Measurements from ENCODE around the gene PLAC1.

Gene PLAC1

DNA sequence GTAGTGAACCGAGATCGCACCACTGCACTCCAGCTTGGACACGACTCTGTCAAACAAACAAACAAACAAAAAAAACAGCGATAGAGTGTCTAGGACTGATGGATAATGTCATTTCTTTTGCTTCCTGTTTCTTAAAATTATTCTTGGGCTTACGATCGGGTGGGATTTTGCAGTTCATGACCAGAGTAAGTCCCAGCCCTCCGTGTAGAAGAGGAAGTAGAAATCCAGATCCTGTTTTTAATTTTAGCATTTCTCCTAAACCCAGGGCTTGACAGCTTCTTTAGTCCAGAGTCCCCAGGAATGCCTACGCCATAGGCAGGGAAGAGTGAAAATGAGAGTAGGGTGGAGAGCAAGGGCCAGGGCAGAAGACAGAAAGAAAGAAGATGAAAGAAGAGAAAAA is 104.0 kb downstream of the PLAC1 start:
- TF ChIP-seq, protein P1, sequence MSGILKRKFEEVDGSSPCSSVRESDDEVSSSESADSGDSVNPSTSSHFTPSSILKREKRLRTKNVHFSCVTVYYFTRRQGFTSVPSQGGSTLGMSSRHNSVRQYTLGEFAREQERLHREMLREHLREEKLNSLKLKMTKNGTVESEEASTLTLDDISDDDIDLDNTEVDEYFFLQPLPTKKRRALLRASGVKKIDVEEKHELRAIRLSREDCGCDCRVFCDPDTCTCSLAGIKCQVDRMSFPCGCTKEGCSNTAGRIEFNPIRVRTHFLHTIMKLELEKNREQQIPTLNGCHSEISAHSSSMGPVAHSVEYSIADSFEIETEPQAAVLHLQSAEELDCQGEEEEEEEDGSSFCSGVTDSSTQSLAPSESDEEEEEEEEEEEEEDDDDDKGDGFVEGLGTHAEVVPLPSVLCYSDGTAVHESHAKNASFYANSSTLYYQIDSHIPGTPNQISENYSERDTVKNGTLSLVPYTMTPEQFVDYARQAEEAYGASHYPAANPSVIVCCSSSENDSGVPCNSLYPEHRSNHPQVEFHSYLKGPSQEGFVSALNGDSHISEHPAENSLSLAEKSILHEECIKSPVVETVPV (CRISPR knock-in tag; IDR thresholded peaks at IDR 0.05), result no peak
- no peak for TF ChIP-seq ZNF8 (CRISPR knock-in tag; IDR thresholded peaks at IDR 0.05)
- no peak for TF ChIP-seq ZNF70 (CRISPR knock-in tag; IDR thresholded peaks at IDR 0.05)
- TF ChIP-seq SNAI2 (CRISPR knock-in tag; IDR thresholded peaks at IDR 0.05), result no peak
- TF ChIP-seq, protein P2, sequence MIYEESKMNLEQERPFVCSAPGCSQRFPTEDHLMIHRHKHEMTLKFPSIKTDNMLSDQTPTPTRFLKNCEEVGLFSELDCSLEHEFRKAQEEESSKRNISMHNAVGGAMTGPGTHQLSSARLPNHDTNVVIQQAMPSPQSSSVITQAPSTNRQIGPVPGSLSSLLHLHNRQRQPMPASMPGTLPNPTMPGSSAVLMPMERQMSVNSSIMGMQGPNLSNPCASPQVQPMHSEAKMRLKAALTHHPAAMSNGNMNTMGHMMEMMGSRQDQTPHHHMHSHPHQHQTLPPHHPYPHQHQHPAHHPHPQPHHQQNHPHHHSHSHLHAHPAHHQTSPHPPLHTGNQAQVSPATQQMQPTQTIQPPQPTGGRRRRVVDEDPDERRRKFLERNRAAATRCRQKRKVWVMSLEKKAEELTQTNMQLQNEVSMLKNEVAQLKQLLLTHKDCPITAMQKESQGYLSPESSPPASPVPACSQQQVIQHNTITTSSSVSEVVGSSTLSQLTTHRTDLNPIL (CRISPR knock-in tag; IDR thresholded peaks at IDR 0.05; ENCODE audit: low read depth), result no peak
- TF ChIP-seq, protein P3, sequence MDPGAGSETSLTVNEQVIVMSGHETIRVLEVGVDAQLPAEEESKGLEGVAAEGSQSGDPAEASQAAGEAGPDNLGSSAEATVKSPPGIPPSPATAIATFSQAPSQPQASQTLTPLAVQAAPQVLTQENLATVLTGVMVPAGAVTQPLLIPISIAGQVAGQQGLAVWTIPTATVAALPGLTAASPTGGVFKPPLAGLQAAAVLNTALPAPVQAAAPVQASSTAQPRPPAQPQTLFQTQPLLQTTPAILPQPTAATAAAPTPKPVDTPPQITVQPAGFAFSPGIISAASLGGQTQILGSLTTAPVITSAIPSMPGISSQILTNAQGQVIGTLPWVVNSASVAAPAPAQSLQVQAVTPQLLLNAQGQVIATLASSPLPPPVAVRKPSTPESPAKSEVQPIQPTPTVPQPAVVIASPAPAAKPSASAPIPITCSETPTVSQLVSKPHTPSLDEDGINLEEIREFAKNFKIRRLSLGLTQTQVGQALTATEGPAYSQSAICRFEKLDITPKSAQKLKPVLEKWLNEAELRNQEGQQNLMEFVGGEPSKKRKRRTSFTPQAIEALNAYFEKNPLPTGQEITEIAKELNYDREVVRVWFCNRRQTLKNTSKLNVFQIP (CRISPR knock-in tag; IDR thresholded peaks at IDR 0.05; ENCODE audit: borderline replicate concordance, low read depth), result no peak
- no peak for TF ChIP-seq ARNTL (CRISPR knock-in tag; IDR thresholded peaks at IDR 0.05; ENCODE audit: borderline replicate concordance, low read depth)
- TF ChIP-seq CSDC2 (CRISPR knock-in tag; IDR thresholded peaks at IDR 0.05), result no peak
- no peak for TF ChIP-seq ESRRG (CRISPR knock-in tag; IDR thresholded peaks at IDR 0.05)
- TF ChIP-seq RARB (CRISPR knock-in tag; IDR thresholded peaks at IDR 0.05), result no peak
- ATAC-seq, result no peak; the same call in 2 of the 3 replicates

DNA sequence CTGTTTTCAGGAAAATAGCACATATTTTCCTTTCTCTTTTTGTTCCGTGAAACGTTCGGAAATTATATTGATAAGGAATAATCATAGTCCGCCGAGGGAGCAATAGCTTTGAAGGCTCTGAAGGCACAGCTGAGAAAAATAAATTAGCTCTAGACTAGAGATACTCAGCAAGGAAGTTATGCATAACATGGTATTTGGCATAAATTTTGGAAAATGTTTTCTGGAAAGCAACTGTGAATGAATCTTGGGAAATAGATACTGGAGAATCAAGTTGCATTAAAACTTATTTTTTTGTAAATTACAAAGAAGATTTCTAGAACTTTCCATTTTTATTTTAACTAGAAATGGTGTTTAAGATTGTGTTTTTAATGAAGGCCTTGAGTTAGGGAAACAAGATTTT is 105.9 kb downstream of the PLAC1 start:
- TF ChIP-seq, protein P4, sequence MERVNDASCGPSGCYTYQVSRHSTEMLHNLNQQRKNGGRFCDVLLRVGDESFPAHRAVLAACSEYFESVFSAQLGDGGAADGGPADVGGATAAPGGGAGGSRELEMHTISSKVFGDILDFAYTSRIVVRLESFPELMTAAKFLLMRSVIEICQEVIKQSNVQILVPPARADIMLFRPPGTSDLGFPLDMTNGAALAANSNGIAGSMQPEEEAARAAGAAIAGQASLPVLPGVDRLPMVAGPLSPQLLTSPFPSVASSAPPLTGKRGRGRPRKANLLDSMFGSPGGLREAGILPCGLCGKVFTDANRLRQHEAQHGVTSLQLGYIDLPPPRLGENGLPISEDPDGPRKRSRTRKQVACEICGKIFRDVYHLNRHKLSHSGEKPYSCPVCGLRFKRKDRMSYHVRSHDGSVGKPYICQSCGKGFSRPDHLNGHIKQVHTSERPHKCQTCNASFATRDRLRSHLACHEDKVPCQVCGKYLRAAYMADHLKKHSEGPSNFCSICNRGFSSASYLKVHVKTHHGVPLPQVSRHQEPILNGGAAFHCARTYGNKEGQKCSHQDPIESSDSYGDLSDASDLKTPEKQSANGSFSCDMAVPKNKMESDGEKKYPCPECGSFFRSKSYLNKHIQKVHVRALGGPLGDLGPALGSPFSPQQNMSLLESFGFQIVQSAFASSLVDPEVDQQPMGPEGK (CRISPR knock-in tag; IDR thresholded peaks at IDR 0.05; ENCODE audit: borderline replicate concordance), result no peak
- TF ChIP-seq, protein P2 (CRISPR knock-in tag; IDR thresholded peaks at IDR 0.05; ENCODE audit: low read depth), result no peak
- TF ChIP-seq ZC3H10 (CRISPR knock-in tag; IDR thresholded peaks at IDR 0.05) (no peak), SNAI2 (CRISPR knock-in tag; IDR thresholded peaks at IDR 0.05) (no peak), ZNF70 (CRISPR knock-in tag; IDR thresholded peaks at IDR 0.05) (no peak), ZFP3 (CRISPR knock-in tag; IDR thresholded peaks at IDR 0.05) (no peak), ZNF8 (CRISPR knock-in tag; IDR thresholded peaks at IDR 0.05) (no peak), ZFP30 (CRISPR knock-in tag; IDR thresholded peaks at IDR 0.05) (no peak), GLIS3 (CRISPR knock-in tag; IDR thresholded peaks at IDR 0.05) (no peak), TCF4 (CRISPR knock-in tag; IDR thresholded peaks at IDR 0.05; ENCODE audit: borderline replicate concordance) (no peak), OSR1 (CRISPR knock-in tag; IDR thresholded peaks at IDR 0.05) (no peak), ARNTL (CRISPR knock-in tag; IDR thresholded peaks at IDR 0.05; ENCODE audit: borderline replicate concordance, low read depth) (no peak), BACH2 (CRISPR knock-in tag; IDR thresholded peaks at IDR 0.05; ENCODE audit: borderline replicate concordance) (no peak), CSDC2 (CRISPR knock-in tag; IDR thresholded peaks at IDR 0.05) (no peak), PPARA (CRISPR knock-in tag; IDR thresholded peaks at IDR 0.05; ENCODE audit: borderline replicate concordance) (no peak)
- TF ChIP-seq, protein P1 (CRISPR knock-in tag; IDR thresholded peaks at IDR 0.05), result no peak
- TF ChIP-seq, protein P3 (CRISPR knock-in tag; IDR thresholded peaks at IDR 0.05; ENCODE audit: borderline replicate concordance, low read depth), result no peak
- TF ChIP-seq, protein P5, sequence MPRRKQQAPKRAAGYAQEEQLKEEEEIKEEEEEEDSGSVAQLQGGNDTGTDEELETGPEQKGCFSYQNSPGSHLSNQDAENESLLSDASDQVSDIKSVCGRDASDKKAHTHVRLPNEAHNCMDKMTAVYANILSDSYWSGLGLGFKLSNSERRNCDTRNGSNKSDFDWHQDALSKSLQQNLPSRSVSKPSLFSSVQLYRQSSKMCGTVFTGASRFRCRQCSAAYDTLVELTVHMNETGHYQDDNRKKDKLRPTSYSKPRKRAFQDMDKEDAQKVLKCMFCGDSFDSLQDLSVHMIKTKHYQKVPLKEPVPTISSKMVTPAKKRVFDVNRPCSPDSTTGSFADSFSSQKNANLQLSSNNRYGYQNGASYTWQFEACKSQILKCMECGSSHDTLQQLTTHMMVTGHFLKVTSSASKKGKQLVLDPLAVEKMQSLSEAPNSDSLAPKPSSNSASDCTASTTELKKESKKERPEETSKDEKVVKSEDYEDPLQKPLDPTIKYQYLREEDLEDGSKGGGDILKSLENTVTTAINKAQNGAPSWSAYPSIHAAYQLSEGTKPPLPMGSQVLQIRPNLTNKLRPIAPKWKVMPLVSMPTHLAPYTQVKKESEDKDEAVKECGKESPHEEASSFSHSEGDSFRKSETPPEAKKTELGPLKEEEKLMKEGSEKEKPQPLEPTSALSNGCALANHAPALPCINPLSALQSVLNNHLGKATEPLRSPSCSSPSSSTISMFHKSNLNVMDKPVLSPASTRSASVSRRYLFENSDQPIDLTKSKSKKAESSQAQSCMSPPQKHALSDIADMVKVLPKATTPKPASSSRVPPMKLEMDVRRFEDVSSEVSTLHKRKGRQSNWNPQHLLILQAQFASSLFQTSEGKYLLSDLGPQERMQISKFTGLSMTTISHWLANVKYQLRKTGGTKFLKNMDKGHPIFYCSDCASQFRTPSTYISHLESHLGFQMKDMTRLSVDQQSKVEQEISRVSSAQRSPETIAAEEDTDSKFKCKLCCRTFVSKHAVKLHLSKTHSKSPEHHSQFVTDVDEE (CRISPR knock-in tag; IDR thresholded peaks at IDR 0.05), result no peak
- ATAC-seq, result no peak
